Keratinocyte (primary cell): ENCODE measurements around the gene ABHD2. TPM values are rescaled to one million over a fixed set of nuclear protein-coding genes. Genes with fewer than 3 reads are reported as not detected.

ENCODE experiments used
- DNase-seq: peaks from one replicate; pipeline ENCODE4 v3.0.0-alpha.2; 2011; ENCODE audit warnings: low read depth, missing footprints, low spot score
- FAIRE-seq: peaks from 2 replicates; lab custom pipeline; 2011; peaks lifted over from hg19 to GRCh38; lab: Jason Lieb, UNC
- H2AFZ ChIP-seq: 2 replicates; pipeline ENCODE4 v1.6.0; 2012; ENCODE audit warnings: low read length, control low read depth, inconsistent platforms; ENCODE audit not compliant: control insufficient read depth
- H3K27ac ChIP-seq: 2 replicates; pipeline ENCODE4 v1.5.1; 2011; ENCODE audit warnings: low read length; ENCODE audit not compliant: control insufficient read depth, insufficient read depth
- H3K27me3 ChIP-seq: 3 replicates; pipeline ENCODE4 v1.6.0; 2011; ENCODE audit warnings: low read length; ENCODE audit not compliant: control insufficient read depth, insufficient read depth; ENCODE audit errors: extremely low read depth
- H3K36me3 ChIP-seq, 2 experiments: 2 replicates in 1 of 2; 3 replicates in 1 of 2; pipeline ENCODE4 v1.5.1; 2011; ENCODE audit warnings: low read length in 2 of 2, mild to moderate bottlenecking in 1 of 2; ENCODE audit not compliant: control insufficient read depth in 2 of 2, insufficient read depth in 2 of 2; ENCODE audit errors: extremely low read depth in 1 of 2
- H3K4me1 ChIP-seq: 3 replicates; pipeline ENCODE4 v1.5.1; 2011; ENCODE audit warnings: low read length; ENCODE audit not compliant: control insufficient read depth, insufficient read depth; ENCODE audit errors: extremely low read depth
- H3K4me2 ChIP-seq: 3 replicates; pipeline ENCODE4 v1.6.0; 2011; ENCODE audit warnings: low read depth, low read length; ENCODE audit not compliant: control insufficient read depth, insufficient read depth; ENCODE audit errors: extremely low read depth
- H3K4me3 ChIP-seq, 3 experiments: fragments of 200-600 bp in 1 of 3; sonication (generic) in 1 of 3; 2 replicates in 2 of 3; 3 replicates in 1 of 3; pipeline ENCODE4 v1.5.1; 2011 to 2016; ENCODE audit warnings: low read length in 3 of 3, mild to moderate bottlenecking in 3 of 3, control low read depth in 2 of 3, inconsistent platforms in 1 of 3, low read depth in 1 of 3, mixed read lengths in 1 of 3, mixed run types in 1 of 3, moderate library complexity in 1 of 3; ENCODE audit not compliant: control insufficient read depth in 2 of 3, insufficient read depth in 2 of 3; ENCODE audit errors: extremely low read depth in 1 of 3
- H3K79me2 ChIP-seq: 2 replicates; pipeline ENCODE4 v1.6.0; 2012; ENCODE audit warnings: low read length; ENCODE audit not compliant: control insufficient read depth, insufficient read depth
- H3K9ac ChIP-seq: 3 replicates; pipeline ENCODE4 v1.6.0; 2011; ENCODE audit warnings: low read length; ENCODE audit not compliant: control insufficient read depth, insufficient read depth; ENCODE audit errors: extremely low read depth
- H3K9me1 ChIP-seq: 3 replicates; pipeline ENCODE4 v1.6.0; 2011; ENCODE audit warnings: low read length; ENCODE audit not compliant: control insufficient read depth, insufficient read depth; ENCODE audit errors: extremely low read depth
- H3K9me3 ChIP-seq: 2 replicates; pipeline ENCODE4 v1.5.1; 2012; ENCODE audit warnings: low read depth, low read length; ENCODE audit not compliant: control insufficient read depth
- H4K20me1 ChIP-seq: 3 replicates; pipeline ENCODE4 v1.6.0; 2011; ENCODE audit warnings: low read length; ENCODE audit not compliant: control insufficient read depth, insufficient read depth; ENCODE audit errors: extremely low read depth
- EZH2 ChIP-seq: IDR thresholded peaks from one replicate; pipeline ENCODE4 v1.6.1; 2012; ENCODE audit warnings: inconsistent platforms, mild to moderate bottlenecking, low read length, moderate library complexity
- dilution Hi-C: fragments of 300-500 bp; cut with MboI; formaldehyde crosslinking; loops from one replicate; pipeline ENCODE4 v1.7.0; 2020; ENCODE audit warnings: low sequenced_read_pairs; ENCODE audit not compliant: extremely low pct_ligation_motif_present
- polyA plus RNA-seq, 5 experiments: library from polyadenylated mRNA; depleted of rRNA in 3 of 5; stranded (reverse) in 3 of 5; stranded (forward) in 1 of 5; unstranded in 1 of 5; fragments of >200 nt; gene quantifications; 1 replicate in 1 of 5; 2 replicates in 3 of 5; 3 replicates in 1 of 5; pipeline versions ENCODE4 v1.2.1 to v1.2.3, GENCODE V29; 2011 to 2012; ENCODE audit warnings: missing spikeins in 2 of 5, low read depth in 1 of 5, low replicate concordance in 1 of 5
- TF ChIP-seq, protein P1 (sequence below), 3 experiments: IDR thresholded peaks in 1 of 3; conservative IDR thresholded peaks in 1 of 3; optimal IDR thresholded peaks in 1 of 3; 2 replicates in 2 of 3; 3 replicates in 1 of 3; pipeline versions ENCODE3 to v1.5.1; 2011; ENCODE audit warnings: low read length in 3 of 3, mild to moderate bottlenecking in 3 of 3, moderate library complexity in 2 of 3, control low read depth in 1 of 3, inconsistent platforms in 1 of 3; ENCODE audit not compliant: insufficient read depth in 2 of 3; ENCODE audit errors: extremely low read depth in 1 of 3

Gene ABHD2
- polyA plus RNA-seq, 1 donor (not counting 4 experiments of a cell fraction or from before 2014, with no cell fraction given): 22.8 TPM

DNA sequence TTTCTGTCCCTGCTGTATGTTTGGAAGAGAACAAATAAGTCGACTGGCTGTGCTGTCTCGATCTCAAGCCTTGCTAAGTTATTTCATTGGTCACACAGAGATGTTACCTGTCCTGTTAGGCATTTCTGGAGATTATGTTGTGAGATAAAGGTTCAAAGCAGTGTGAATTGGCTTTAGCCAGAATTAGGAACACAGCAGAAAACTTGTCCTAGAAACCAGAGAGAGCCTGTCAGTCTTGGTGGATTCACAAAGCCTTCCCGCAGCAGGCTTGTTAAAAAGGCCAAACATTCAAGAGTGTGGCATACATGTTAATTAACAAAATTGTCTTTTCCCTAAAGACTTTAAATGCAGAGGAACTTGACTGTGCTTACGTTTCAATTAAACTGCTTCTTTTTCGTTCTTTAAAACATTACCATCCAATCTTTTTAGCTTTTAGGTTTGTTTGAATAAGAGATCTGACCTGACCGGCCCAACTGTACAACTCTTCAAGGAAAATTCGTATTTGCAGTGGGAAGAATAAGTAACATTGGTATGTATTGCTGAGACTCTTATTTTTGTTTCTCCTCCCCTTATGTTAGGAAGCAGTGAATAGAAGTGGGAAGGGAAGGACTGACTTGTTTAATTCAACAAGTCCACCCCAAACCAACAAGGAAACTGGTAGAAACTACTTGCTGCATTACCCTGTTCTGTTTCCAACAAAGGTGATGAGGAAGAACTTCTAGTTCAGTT, 25.2 kb downstream of the ABHD2 start:
- no peak overlapping the region for H3K9ac ChIP-seq
- no peak overlapping the region for H3K4me3 ChIP-seq
- no peak for FAIRE-seq

DNA sequence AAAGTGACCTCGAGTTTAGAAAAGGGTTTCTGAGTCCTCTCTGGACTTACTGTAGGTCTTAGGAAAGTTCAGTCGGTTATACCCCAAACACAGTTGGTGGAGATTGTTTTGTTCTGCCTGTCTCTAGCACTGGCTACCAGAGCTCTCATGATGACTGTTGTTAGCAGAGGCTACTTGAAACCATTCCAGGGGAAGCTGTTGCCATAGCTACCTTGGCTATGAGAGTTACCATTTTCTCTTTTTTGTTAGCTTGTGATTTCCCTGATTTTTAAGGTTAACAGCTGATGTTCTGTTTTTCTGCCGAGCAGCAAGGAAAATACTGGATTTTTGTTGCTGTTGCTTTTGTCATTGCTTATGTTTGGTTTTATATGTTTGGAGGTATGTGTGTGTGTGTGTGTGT, 26.7 kb downstream of the ABHD2 start:
- Histone ChIP-seq H3K4me1 (peaks cover 3% of the 10 kb centered on the region), H3K4me3 (no peak overlapping the region), H3K9ac (no peak overlapping the region), H3K36me3 (peaks cover 2 to 16% of the 10 kb centered on the region in 2 experiments), H4K20me1 (no peaks in the 10 kb centered on the region), H3K27ac (no peak overlapping the region), H3K9me1 (no peaks in the 10 kb centered on the region), H3K79me2 (no peaks in the 10 kb centered on the region), H3K9me3 (no peaks in the 10 kb centered on the region), H2AFZ (no peak overlapping the region), H3K27me3 (no peaks in the 10 kb centered on the region), H3K4me2 (no peak overlapping the region)
- no peak for TF ChIP-seq EZH2
- TF ChIP-seq, protein P1, sequence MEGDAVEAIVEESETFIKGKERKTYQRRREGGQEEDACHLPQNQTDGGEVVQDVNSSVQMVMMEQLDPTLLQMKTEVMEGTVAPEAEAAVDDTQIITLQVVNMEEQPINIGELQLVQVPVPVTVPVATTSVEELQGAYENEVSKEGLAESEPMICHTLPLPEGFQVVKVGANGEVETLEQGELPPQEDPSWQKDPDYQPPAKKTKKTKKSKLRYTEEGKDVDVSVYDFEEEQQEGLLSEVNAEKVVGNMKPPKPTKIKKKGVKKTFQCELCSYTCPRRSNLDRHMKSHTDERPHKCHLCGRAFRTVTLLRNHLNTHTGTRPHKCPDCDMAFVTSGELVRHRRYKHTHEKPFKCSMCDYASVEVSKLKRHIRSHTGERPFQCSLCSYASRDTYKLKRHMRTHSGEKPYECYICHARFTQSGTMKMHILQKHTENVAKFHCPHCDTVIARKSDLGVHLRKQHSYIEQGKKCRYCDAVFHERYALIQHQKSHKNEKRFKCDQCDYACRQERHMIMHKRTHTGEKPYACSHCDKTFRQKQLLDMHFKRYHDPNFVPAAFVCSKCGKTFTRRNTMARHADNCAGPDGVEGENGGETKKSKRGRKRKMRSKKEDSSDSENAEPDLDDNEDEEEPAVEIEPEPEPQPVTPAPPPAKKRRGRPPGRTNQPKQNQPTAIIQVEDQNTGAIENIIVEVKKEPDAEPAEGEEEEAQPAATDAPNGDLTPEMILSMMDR (optimal IDR thresholded peaks at IDR 0.05 in 1 of 3, IDR thresholded peaks at IDR 0.05 in 1 of 3, conservative IDR thresholded peaks at IDR 0.05 in 1 of 3; ENCODE audit: extremely low read depth in 1 of 3, insufficient read depth in 2 of 3, low read length in 3 of 3): no peak
- DNase-seq (no peak), FAIRE-seq (no peak)
- dilution Hi-C loops: no loop called here

More for the DNA sequence above, 25.2 kb downstream of the ABHD2 start:
- dilution Hi-C loops: no loop called here
- Histone ChIP-seq H3K4me2 (no peak overlapping the region), H3K9me3 (no peaks in the 10 kb centered on the region), H3K27ac (no peak overlapping the region), H3K27me3 (no peaks in the 10 kb centered on the region), H3K4me1 (no peaks in the 10 kb centered on the region), H4K20me1 (no peaks in the 10 kb centered on the region), H3K36me3 (peaks cover 0 to 19% of the 10 kb centered on the region in 2 experiments), H3K79me2 (no peaks in the 10 kb centered on the region), H2AFZ (no peak overlapping the region), H3K9me1 (no peaks in the 10 kb centered on the region)
- DNase-seq: no peak
- TF ChIP-seq, protein P1 (optimal IDR thresholded peaks at IDR 0.05 in 1 of 3, IDR thresholded peaks at IDR 0.05 in 1 of 3, conservative IDR thresholded peaks at IDR 0.05 in 1 of 3; ENCODE audit: extremely low read depth in 1 of 3, insufficient read depth in 2 of 3, low read length in 3 of 3): no peak
- no peak for TF ChIP-seq EZH2
